IPS-20b (cell line): ENCODE data around the gene MAMSTR.
"Not testable (repeated sequence)": the region's sequence is repeated elsewhere in the genome, so short reads cannot be mapped to it uniquely, and the experiment has no call there.

ENCODE experiments used
- H3K27ac ChIP-seq: one replicate; pipeline ENCODE4 v1.5.1; 2013; ENCODE audit warnings: low read length
- H3K27me3 ChIP-seq: 2 replicates; pipeline ENCODE4 v1.6.1; 2013; ENCODE audit warnings: mild to moderate bottlenecking, low read length, inconsistent platforms; ENCODE audit not compliant: insufficient read depth
- H3K36me3 ChIP-seq: 2 replicates; pipeline ENCODE4 v1.6.1; 2013; ENCODE audit warnings: low read depth, mild to moderate bottlenecking, inconsistent platforms, low read length, moderate library complexity; ENCODE audit not compliant: insufficient read depth
- H3K4me1 ChIP-seq: 2 replicates; pipeline ENCODE4 v1.6.1; 2013; ENCODE audit warnings: mild to moderate bottlenecking, control low read depth, inconsistent platforms, low read length, moderate library complexity; ENCODE audit not compliant: insufficient read depth
- H3K4me3 ChIP-seq: 2 replicates; pipeline ENCODE4 v1.5.1; 2013; ENCODE audit warnings: mild to moderate bottlenecking, low read length, inconsistent platforms
- H3K9ac ChIP-seq: 2 replicates; pipeline ENCODE4 v1.6.1; 2013; ENCODE audit warnings: low read depth, mild to moderate bottlenecking, inconsistent platforms, low read length, moderate library complexity
- H3K9me3 ChIP-seq: 2 replicates; pipeline ENCODE4 v1.6.1; 2013; ENCODE audit warnings: mild to moderate bottlenecking, low read depth, low read length, inconsistent platforms; ENCODE audit not compliant: insufficient read depth

The MAMSTR gene

DNA sequence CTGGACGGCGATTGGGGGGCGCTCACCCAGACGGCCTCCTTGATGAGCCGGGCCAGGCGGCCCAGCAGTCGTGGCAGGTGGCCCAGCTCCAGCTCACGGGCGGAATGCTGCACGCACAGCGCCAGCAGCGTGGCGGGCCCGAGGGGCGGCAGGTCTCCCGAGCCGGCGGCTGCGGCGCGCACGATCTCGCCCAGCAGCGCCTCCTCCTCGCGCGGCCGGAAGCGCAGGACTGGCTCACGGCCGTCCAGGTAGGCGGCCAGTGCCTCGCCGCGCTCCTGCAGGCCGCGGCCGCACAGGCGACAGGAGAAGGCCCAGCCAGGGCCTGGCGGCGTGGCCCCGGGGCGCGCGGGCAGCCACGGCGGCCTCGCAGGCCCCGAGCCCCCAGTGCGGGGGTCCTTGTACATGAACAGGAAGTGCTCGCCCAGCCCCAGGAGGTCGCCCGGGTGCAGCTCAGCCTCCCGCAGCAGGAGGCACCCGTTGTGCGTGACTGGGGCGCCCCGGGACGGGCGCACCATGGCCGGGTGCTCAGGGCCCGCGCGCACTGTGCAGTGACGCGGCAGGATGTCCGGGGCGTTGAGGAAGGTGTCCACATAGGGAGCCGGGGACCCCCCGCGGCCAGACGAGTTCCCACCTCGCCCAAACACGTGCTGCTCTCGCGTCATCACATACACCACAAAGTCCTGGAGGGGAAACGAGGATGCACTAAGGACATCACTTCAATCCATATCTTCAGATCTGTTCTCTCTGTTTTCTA, 9.6 kb upstream of the MAMSTR start:
- Histone ChIP-seq H3K4me3 (no peak overlapping the region), H3K9ac (no peak overlapping the region)

DNA sequence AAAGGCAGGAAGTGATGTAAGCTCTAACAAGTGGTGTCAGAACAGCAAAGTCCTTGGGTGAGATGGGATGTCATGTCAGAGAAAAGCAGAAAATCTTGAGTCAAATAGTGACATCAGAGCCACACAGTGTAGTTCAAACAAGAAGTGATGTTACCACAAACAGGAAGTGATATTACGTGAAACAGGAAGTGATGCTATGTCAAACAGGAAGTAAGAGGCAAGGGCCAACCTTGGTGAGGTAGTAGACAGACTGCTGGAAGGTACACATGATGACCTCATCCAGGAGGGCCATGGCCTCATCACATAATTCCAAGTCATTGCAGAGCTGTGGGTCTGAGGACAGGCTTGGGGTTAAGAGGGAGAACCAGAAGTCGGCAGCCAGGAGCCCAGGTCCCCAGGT, 7.0 kb upstream of the MAMSTR start:
- no peak overlapping the region for H3K9ac ChIP-seq

More for the DNA sequence above, 9.6 kb upstream of the MAMSTR start:
- H3K27ac ChIP-seq = no peak overlapping the region
- no peaks in the 10 kb centered on the region for H3K9me3 ChIP-seq
- no peaks in the 10 kb centered on the region for H3K27me3 ChIP-seq
- no peaks in the 10 kb centered on the region for H3K36me3 ChIP-seq
- H3K4me1 ChIP-seq = no peaks in the 10 kb centered on the region

DNA sequence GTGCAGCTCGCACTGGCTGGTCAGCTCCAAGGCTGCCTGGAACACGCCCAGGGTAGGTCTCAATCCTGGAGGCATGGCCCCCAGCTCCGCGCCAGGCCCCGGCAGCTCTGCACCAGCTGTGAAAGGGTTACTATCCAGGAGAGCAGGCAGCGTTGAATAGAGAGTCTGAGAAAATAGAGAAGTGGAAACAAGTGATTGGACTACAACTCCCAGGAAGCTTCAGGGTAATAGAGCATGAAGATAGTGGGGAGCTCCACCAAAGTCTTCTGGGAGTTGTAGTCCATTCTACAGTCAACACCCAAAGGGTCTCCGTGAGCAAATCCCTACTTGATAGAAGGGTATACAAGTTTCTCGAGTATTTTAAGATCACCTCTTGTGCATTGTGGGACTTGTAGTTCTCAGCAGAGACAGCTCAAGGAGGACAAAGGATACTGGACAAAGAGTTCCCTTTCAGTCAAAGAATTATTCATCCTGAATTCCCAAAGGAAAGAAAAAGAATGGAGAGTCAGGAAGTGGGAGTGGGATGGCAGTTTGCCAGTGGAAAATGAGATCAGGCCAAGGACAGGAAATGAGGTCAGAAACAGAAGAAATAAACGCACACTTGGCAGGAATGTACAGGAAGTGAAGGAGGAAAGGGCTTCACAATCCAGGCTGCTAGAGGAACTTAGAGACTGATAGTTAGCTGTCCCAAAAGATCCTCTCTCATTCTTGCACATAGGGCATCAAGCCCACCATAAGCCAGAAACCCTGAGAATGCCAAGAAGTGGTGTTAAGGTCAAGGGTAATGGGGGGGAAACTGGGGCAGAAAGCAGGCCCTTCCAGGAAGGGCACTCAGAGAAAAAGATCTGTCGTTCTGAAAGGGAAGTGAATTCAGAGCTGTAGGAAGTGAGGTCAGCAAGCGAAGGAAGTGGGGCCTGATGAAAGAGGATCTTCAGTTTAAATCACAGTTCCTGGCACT, 5.5 kb upstream of the MAMSTR start:
- H3K36me3 ChIP-seq = no peaks in the 10 kb centered on the region
- H3K27me3 ChIP-seq = no peaks in the 10 kb centered on the region
- no peak overlapping the region for H3K27ac ChIP-seq
- peaks cover 4% of the 10 kb centered on the region; the same call in 1 of the 2 replicates for H3K4me1 ChIP-seq
- H3K9me3 ChIP-seq = no peaks in the 10 kb centered on the region
- no peak overlapping the region for H3K4me3 ChIP-seq
- no peak overlapping the region for H3K9ac ChIP-seq

More for the DNA sequence above, 7.0 kb upstream of the MAMSTR start:
- Histone ChIP-seq H3K9me3 (no peaks in the 10 kb centered on the region), H3K36me3 (no peaks in the 10 kb centered on the region), H3K4me1 (no peaks in the 10 kb centered on the region), H3K27ac (no peak overlapping the region), H3K27me3 (no peaks in the 10 kb centered on the region), H3K4me3 (no peak overlapping the region)

DNA sequence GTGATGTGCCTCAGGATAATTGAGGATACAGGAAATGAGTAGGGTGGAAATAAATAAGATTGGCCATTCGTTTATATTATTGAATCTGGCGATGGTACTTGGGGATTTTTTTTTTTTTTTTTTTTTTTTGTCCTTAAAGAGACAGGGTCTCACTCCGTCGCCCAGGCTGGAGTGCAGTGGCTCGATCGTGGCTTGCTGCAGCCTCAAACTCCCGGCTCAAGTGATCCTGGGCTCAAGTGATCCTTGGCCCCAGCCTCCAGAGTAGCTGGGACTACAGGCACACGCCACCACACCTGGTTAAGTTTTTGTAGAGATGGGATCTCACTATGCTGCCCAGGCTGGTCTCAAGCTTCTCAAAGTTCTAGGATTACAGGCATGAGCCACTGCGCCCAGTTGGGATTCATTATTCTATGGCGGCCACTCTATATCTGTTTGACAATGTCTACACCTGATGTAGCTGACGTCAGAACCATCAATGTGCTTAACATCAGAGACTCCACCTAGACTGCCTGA, 2.7 kb upstream of the MAMSTR start:
- Histone ChIP-seq H3K4me1 (peaks cover 10% of the 10 kb centered on the region; the same call in 1 of the 2 replicates), H3K27me3 (no peaks in the 10 kb centered on the region), H3K27ac (no peak overlapping the region), H3K9ac (no peak overlapping the region), H3K4me3 (no peak overlapping the region), H3K36me3 (no peaks in the 10 kb centered on the region), H3K9me3 (no peaks in the 10 kb centered on the region)

DNA sequence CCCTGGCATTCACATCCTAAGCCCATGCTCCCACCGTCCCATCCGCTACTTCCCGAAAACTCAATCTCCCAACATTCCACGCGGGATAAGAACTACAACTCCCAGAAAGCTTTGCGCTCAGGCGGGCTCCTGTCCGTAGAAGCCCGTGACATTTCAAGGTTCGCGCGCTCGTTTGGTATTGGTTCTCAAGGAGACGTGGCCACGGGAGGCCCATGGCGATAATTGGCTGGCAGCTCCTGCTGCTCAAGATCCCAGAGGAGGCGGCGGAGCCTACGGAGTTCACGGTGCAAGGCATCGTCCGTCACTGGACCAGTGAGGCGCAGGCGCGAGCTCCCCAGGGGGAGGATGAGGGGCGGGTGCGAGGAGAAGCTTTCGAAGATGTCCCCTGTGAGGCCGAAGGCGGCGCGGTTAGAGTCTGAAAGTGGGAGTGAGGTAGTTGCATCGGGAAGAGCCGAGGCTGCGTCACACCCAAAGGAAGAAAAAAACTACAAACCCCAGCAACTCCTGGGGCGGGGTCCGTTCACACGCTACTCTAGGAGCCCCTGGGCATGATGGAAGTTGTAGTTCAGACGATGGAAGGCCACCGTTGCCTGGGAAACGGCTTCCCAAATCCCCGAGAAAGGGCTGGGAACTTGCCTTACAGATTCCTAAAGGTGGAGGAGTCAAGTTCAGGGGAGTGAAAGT, 1.2 kb upstream of the MAMSTR start:
- no peaks in the 10 kb centered on the region for H3K9me3 ChIP-seq
- peak overlapping the region; percentile 72 for H3K4me3 ChIP-seq
- H3K27me3 ChIP-seq = no peaks in the 10 kb centered on the region
- no peaks in the 10 kb centered on the region for H3K36me3 ChIP-seq
- H3K27ac ChIP-seq = peak overlapping the region; percentile 20
- peak overlapping the region; percentile 74; the same call in 1 of the 2 replicates for H3K9ac ChIP-seq
- peaks cover 16% of the 10 kb centered on the region; the same call in 1 of the 2 replicates for H3K4me1 ChIP-seq

DNA sequence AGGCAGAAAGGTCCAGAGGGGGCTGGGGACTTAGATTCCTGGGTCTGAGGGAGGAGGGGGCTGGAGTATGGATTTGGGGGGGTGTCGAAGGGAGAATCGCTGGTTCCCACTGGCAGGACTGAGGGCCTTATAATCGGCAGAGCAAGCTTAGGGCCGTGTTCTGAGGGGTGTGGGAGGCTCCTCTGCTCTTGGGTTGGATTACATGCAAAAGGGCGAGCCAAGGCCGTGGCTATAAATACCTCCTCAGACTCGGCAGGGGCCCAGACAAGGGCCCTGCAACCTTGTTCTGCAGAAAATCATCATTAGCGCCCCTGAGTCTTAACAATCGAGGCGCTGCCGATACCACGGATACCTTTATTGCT, 707 bp upstream of the MAMSTR start:
- no peak overlapping the region for H3K27ac ChIP-seq

DNA sequence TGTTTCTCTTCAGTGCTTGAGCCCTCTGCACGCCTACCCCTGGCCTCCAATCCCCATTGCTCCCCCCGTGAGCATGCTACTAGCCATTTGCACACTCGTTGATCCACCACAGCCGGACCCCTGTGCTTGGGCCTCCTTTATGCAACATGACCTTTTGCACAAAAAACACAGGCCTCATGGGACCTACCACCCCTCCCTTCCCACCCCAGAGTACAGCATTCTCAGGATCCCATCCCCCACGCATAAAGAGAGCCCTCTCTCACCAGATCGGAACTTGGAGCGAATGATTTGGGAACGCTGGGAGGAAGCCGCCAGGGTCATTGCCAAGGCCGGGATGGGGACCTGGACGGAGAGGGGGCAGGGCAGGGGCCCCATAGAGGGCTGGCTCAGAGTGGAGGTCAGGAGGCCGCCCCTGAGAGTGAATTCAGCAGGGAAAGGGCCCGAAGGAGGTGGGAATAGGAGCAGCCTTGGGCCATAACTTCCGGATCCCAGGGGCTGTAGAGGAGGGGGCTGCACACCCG, 754 bp downstream of the MAMSTR start:
- H3K27ac ChIP-seq = no peak overlapping the region

More for the DNA sequence above, 707 bp upstream of the MAMSTR start:
- no peak overlapping the region for H3K9ac ChIP-seq
- peaks cover 16% of the 10 kb centered on the region; the same call in 1 of the 2 replicates for H3K4me1 ChIP-seq
- peak overlapping the region; percentile 72; the same call in 1 of the 2 replicates for H3K4me3 ChIP-seq
- no peaks in the 10 kb centered on the region for H3K9me3 ChIP-seq
- no peaks in the 10 kb centered on the region for H3K27me3 ChIP-seq
- H3K36me3 ChIP-seq = no peaks in the 10 kb centered on the region

DNA sequence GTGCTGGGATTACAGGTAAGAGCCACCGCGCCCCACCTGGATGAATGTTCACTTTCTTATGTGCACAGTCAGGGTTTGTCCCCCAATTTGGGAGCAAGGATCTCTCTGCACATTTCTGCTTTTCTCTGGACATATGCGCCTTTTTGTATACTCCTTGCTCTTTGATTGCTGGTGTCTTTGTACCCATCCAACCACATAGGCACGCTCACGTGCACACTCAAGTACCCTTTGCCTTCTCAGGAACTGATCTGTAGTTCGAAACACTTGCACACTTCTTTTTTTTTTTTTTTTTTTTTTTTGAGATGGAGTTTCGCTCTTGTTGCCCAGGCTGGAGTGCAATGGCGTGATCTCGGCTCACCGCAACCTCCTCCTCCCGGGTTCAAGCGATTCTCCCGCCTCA, 1.4 kb downstream of the MAMSTR start:
- H3K4me3 ChIP-seq, H3K27ac ChIP-seq, H3K36me3 ChIP-seq, H3K9me3 ChIP-seq, H3K9ac ChIP-seq, H3K27me3 ChIP-seq: not testable (repeated sequence)
- peaks cover 20% of the 10 kb centered on the region; the same call in 1 of the 2 replicates for H3K4me1 ChIP-seq

More for the DNA sequence above, 754 bp downstream of the MAMSTR start:
- Histone ChIP-seq H3K4me1 (peaks cover 20% of the 10 kb centered on the region; the same call in 1 of the 2 replicates), H3K27me3 (no peaks in the 10 kb centered on the region), H3K9me3 (no peaks in the 10 kb centered on the region), H3K4me3 (no peak overlapping the region), H3K9ac (no peak overlapping the region), H3K36me3 (no peaks in the 10 kb centered on the region)

DNA sequence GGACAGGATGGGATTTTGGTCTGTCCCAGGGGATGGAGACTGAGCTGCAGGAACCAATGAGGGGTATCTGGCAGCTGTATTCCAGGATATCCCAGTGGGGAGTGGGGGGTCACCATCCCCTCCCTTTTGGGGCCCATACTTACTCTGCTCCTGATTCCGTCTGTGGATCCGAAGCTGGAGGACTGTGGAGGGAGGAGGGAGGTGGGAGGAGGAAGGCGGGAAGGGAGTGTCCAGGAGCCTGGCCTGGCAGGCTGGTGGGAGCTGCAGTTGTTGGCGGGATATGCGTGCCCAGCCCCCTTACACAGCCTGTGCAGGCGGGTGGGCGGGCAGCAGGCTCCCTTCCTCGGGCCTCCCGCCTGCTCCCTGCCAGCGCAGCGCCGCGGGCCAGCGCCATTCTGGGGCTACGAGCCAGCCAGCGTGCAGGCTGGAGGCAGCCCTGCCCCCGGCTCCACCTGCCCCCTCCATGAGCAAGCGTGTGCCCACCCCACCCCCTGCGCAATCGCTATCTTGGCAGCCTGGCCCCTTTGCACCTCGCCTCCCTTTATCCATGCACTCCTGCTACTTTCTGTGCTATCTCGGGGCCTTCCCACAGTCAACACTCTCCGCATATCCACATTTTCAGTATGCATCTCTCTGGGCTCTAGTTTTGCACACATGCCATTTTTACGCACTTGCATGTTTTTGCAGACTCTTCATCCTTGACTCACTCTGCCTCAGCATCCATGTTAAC, 2.8 kb downstream of the MAMSTR start:
- Histone ChIP-seq H3K4me1 (peaks cover 23% of the 10 kb centered on the region; the same call in 1 of the 2 replicates), H3K27me3 (no peaks in the 10 kb centered on the region), H3K27ac (no peak overlapping the region), H3K9ac (peak overlapping the region; percentile 47; the same call in 1 of the 2 replicates), H3K4me3 (peak overlapping the region; percentile 45), H3K36me3 (no peaks in the 10 kb centered on the region), H3K9me3 (no peaks in the 10 kb centered on the region)

DNA sequence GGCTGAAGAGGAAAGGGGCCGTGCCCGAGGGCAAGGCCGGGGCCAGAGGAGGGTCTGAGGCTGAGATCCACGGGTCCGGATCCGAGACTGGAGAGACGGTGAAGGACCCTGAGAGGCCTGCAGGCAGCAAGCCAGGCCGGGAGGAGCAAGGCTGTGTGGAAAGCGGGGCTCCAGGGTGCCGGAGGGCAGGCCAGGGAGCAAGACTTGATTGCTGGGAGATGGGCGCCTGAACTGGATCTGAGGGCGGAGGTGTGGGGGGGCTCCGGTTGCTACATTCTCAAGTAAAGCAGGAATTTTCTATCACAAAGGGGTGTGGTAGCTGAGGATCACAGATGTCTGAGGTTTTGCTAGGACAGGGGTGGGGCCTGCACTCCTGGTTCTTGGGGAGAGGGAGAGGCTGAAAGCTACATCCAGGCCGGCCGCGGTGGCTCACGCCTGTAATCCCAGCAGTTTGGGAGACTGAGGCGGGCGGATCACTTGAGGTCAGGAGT, 3.8 kb downstream of the MAMSTR start:
- Histone ChIP-seq H3K9ac (no peak overlapping the region), H3K4me3 (no peak overlapping the region), H3K4me1 (peaks cover 23% of the 10 kb centered on the region; the same call in 1 of the 2 replicates), H3K27ac (no peak overlapping the region), H3K36me3 (no peaks in the 10 kb centered on the region), H3K27me3 (no peaks in the 10 kb centered on the region), H3K9me3 (no peaks in the 10 kb centered on the region)
